Keratinocyte (primary cell): Measurements from ENCODE around the gene UHMK1. TPM values are rescaled to one million over a fixed set of nuclear protein-coding genes. Genes with fewer than 3 reads are reported as not detected.

Experiments
- DNase-seq: peaks from one replicate; pipeline ENCODE4 v3.0.0-alpha.2; 2011; ENCODE audit warnings: low read depth, missing footprints, low spot score
- FAIRE-seq: peaks from 2 replicates; lab custom pipeline; 2011; peaks lifted over from hg19 to GRCh38; lab: Jason Lieb, UNC
- H2AFZ ChIP-seq: 2 replicates; pipeline ENCODE4 v1.6.0; 2012; ENCODE audit warnings: low read length, control low read depth, inconsistent platforms; ENCODE audit not compliant: control insufficient read depth
- H3K27ac ChIP-seq: 2 replicates; pipeline ENCODE4 v1.5.1; 2011; ENCODE audit warnings: low read length; ENCODE audit not compliant: control insufficient read depth, insufficient read depth
- H3K27me3 ChIP-seq: 3 replicates; pipeline ENCODE4 v1.6.0; 2011; ENCODE audit warnings: low read length; ENCODE audit not compliant: control insufficient read depth, insufficient read depth; ENCODE audit errors: extremely low read depth
- H3K36me3 ChIP-seq, 2 experiments: 2 replicates in 1 of 2; 3 replicates in 1 of 2; pipeline ENCODE4 v1.5.1; 2011; ENCODE audit warnings: low read length in 2 of 2, mild to moderate bottlenecking in 1 of 2; ENCODE audit not compliant: control insufficient read depth in 2 of 2, insufficient read depth in 2 of 2; ENCODE audit errors: extremely low read depth in 1 of 2
- H3K4me1 ChIP-seq: 3 replicates; pipeline ENCODE4 v1.5.1; 2011; ENCODE audit warnings: low read length; ENCODE audit not compliant: control insufficient read depth, insufficient read depth; ENCODE audit errors: extremely low read depth
- H3K4me2 ChIP-seq: 3 replicates; pipeline ENCODE4 v1.6.0; 2011; ENCODE audit warnings: low read depth, low read length; ENCODE audit not compliant: control insufficient read depth, insufficient read depth; ENCODE audit errors: extremely low read depth
- H3K4me3 ChIP-seq, 3 experiments: fragments of 200-600 bp in 1 of 3; sonication (generic) in 1 of 3; 2 replicates in 2 of 3; 3 replicates in 1 of 3; pipeline ENCODE4 v1.5.1; 2011 to 2016; ENCODE audit warnings: low read length in 3 of 3, mild to moderate bottlenecking in 3 of 3, control low read depth in 2 of 3, inconsistent platforms in 1 of 3, low read depth in 1 of 3, mixed read lengths in 1 of 3, mixed run types in 1 of 3, moderate library complexity in 1 of 3; ENCODE audit not compliant: control insufficient read depth in 2 of 3, insufficient read depth in 2 of 3; ENCODE audit errors: extremely low read depth in 1 of 3
- H3K79me2 ChIP-seq: 2 replicates; pipeline ENCODE4 v1.6.0; 2012; ENCODE audit warnings: low read length; ENCODE audit not compliant: control insufficient read depth, insufficient read depth
- H3K9ac ChIP-seq: 3 replicates; pipeline ENCODE4 v1.6.0; 2011; ENCODE audit warnings: low read length; ENCODE audit not compliant: control insufficient read depth, insufficient read depth; ENCODE audit errors: extremely low read depth
- H3K9me1 ChIP-seq: 3 replicates; pipeline ENCODE4 v1.6.0; 2011; ENCODE audit warnings: low read length; ENCODE audit not compliant: control insufficient read depth, insufficient read depth; ENCODE audit errors: extremely low read depth
- H3K9me3 ChIP-seq: 2 replicates; pipeline ENCODE4 v1.5.1; 2012; ENCODE audit warnings: low read depth, low read length; ENCODE audit not compliant: control insufficient read depth
- H4K20me1 ChIP-seq: 3 replicates; pipeline ENCODE4 v1.6.0; 2011; ENCODE audit warnings: low read length; ENCODE audit not compliant: control insufficient read depth, insufficient read depth; ENCODE audit errors: extremely low read depth
- CTCF ChIP-seq, 3 experiments: IDR thresholded peaks in 1 of 3; conservative IDR thresholded peaks in 1 of 3; optimal IDR thresholded peaks in 1 of 3; 2 replicates in 2 of 3; 3 replicates in 1 of 3; pipeline versions ENCODE3 to v1.5.1; 2011; ENCODE audit warnings: low read length in 3 of 3, mild to moderate bottlenecking in 3 of 3, moderate library complexity in 2 of 3, control low read depth in 1 of 3, inconsistent platforms in 1 of 3; ENCODE audit not compliant: insufficient read depth in 2 of 3; ENCODE audit errors: extremely low read depth in 1 of 3
- EZH2 ChIP-seq: IDR thresholded peaks from one replicate; pipeline ENCODE4 v1.6.1; 2012; ENCODE audit warnings: inconsistent platforms, mild to moderate bottlenecking, low read length, moderate library complexity
- dilution Hi-C: fragments of 300-500 bp; cut with MboI; formaldehyde crosslinking; loops from one replicate; pipeline ENCODE4 v1.7.0; 2020; ENCODE audit warnings: low sequenced_read_pairs; ENCODE audit not compliant: extremely low pct_ligation_motif_present
- polyA plus RNA-seq, 5 experiments: library from polyadenylated mRNA; depleted of rRNA in 3 of 5; stranded (reverse) in 3 of 5; stranded (forward) in 1 of 5; unstranded in 1 of 5; fragments of >200 nt; gene quantifications; 1 replicate in 1 of 5; 2 replicates in 3 of 5; 3 replicates in 1 of 5; pipeline versions ENCODE4 v1.2.1 to v1.2.3, GENCODE V29; 2011 to 2012; ENCODE audit warnings: missing spikeins in 2 of 5, low read depth in 1 of 5, low replicate concordance in 1 of 5

The UHMK1 gene
- polyA plus RNA-seq, 1 donor (not counting 4 experiments of a cell fraction or from before 2014, with no cell fraction given) = 45.1 TPM

- Histone ChIP-seq H3K9me3 (no peaks in the 10 kb centered on the region), H3K4me2 (peak within 1 kb of the TSS; percentile 96), H2AFZ (peak within 1 kb of the TSS; percentile 12), H3K27me3 (no peaks in the 10 kb centered on the region), H3K79me2 (peaks cover 53% of the 10 kb centered on the region), H3K9me1 (no peaks in the 10 kb centered on the region), H3K9ac (peak within 1 kb of the TSS; percentile 90), H3K27ac (peak within 1 kb of the TSS; percentile 89), H3K36me3 (peaks cover 9 to 15% of the 10 kb centered on the region in 2 experiments), H3K4me3 (peak within 1 kb of the TSS; percentile 95 to 99 (median 98)), H3K4me1 (peaks cover 34% of the 10 kb centered on the region), H4K20me1 (peaks cover 4% of the 10 kb centered on the region)
- dilution Hi-C loops = no loop called here
- TF ChIP-seq EZH2 = no peak
- TF ChIP-seq CTCF (optimal IDR thresholded peaks at IDR 0.05 in 1 of 3, IDR thresholded peaks at IDR 0.05 in 1 of 3, conservative IDR thresholded peaks at IDR 0.05 in 1 of 3; ENCODE audit: extremely low read depth in 1 of 3, insufficient read depth in 2 of 3, low read length in 3 of 3) = peak in 1 of 3 experiments; percentile 0
- DNase-seq = no peak
- FAIRE-seq = peak; percentile 72
These were observed 64.2 kb downstream of the UHMK1 start, which contains the start of gene UAP1 for GRCh38 chr1:162561616-162562469. Gene UAP1 (plus strand): TSS chr1:162561722. CDS start chr1:162566069, 4,347 bp downstream.

GRCh38 chr1:162562470-162562828 is 64.8 kb downstream of the UHMK1 start:
- H2AFZ ChIP-seq = no peak overlapping the region
- peak overlapping the region; percentile 95 to 99 (median 98) for H3K4me3 ChIP-seq
- H3K79me2 ChIP-seq = peaks cover 60% of the 10 kb centered on the region
- H3K4me2 ChIP-seq = peak overlapping the region; percentile 82
- H3K27me3 ChIP-seq = no peaks in the 10 kb centered on the region
- peaks cover 12 to 18% of the 10 kb centered on the region in 2 experiments for H3K36me3 ChIP-seq
- dilution Hi-C loops = no loop called here
- peaks cover 34% of the 10 kb centered on the region for H3K4me1 ChIP-seq
- H3K9ac ChIP-seq = peak overlapping the region; percentile 90
- H3K9me3 ChIP-seq = no peaks in the 10 kb centered on the region
- no peak for FAIRE-seq
- peak overlapping the region; percentile 89 for H3K27ac ChIP-seq
- H3K9me1 ChIP-seq = no peaks in the 10 kb centered on the region
- TF ChIP-seq EZH2 = no peak
- no peak for TF ChIP-seq CTCF (optimal IDR thresholded peaks at IDR 0.05 in 1 of 3, IDR thresholded peaks at IDR 0.05 in 1 of 3, conservative IDR thresholded peaks at IDR 0.05 in 1 of 3; ENCODE audit: extremely low read depth in 1 of 3, insufficient read depth in 2 of 3, low read length in 3 of 3)
- no peak for DNase-seq
- peaks cover 4% of the 10 kb centered on the region for H4K20me1 ChIP-seq
